Fibroblast of the aortic adventitia (primary cell): ENCODE data around the gene CCPG1. TPM values are rescaled to one million over a fixed set of nuclear protein-coding genes. Genes with fewer than 3 reads are reported as not detected.

ENCODE experiments used
- DNase-seq: peaks from one replicate; pipeline ENCODE4 v3.0.0-alpha.2; 2010; ENCODE audit warnings: low read depth
- H3K4me3 ChIP-seq: 2 replicates; pipeline ENCODE4 v1.5.1; 2011; ENCODE audit warnings: low read depth, mild to moderate bottlenecking, control low read depth, low read length, moderate library complexity
- CTCF ChIP-seq: IDR thresholded peaks from 2 replicates; pipeline ENCODE4 v1.5.1; 2011; ENCODE audit warnings: mild to moderate bottlenecking, low read length, control low read depth, inconsistent platforms; ENCODE audit not compliant: insufficient read depth
- total RNA-seq: library from RNA; depleted of rRNA; stranded (reverse); fragments of >200 nt; gene quantifications from 2 replicates; pipeline ENCODE4 v1.2.3, GENCODE V29; 2012; ENCODE audit warnings: low replicate concordance

Gene CCPG1
- total RNA-seq, 1 donor: 160 TPM

- no peak for TF ChIP-seq CTCF
- DNase-seq: peak; percentile 27
- H3K4me3 ChIP-seq: no peak overlapping the region
These were observed 73.2 kb downstream of the CCPG1 start for GRCh38 chr15:55334997-55335396.

GRCh38 chr15:55334371-55334770, 73.8 kb downstream of the CCPG1 start:
- no peak overlapping the region for H3K4me3 ChIP-seq
- DNase-seq: no peak
- TF ChIP-seq CTCF: no peak

DNA sequence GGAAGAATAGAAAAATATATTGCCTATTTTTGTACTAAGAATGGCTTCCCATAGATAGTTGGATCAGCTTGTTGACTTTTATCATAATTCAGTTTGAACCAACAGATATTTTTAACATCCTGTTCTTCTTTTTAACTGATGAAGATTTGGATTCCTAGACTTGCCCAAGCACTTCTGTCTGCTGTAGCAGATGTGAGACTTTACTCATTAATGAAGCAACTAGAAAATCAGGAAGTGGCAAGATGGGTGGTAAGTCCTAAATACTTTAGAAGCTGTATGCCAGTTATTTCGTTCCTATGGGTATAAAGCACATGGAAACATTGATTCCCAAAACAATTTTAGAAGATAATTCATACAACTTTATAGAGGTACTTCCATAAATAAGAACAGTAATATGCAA, 80.8 kb downstream of the CCPG1 start:
- DNase-seq: no peak
- TF ChIP-seq CTCF: no peak
- no peak overlapping the region for H3K4me3 ChIP-seq

DNA sequence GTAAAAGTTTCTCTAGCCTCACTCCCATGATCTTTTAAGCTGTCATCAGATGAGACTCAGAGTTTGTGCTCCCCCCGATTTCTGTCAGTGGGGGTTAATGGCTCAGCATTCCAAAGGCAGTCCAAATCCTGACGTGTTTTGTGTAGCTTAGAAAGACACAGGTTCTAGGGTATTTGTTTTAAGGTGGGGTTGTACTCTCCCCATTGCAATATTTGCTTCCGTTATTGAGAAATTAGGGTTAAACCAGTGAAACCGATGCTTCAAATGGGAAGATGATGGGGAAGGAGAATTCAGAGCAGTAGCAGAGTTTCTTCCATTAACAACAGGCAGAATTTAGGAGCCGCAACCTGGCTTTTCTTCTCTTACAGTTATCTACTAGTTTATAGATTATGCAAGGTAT, 85.7 kb downstream of the CCPG1 start:
- DNase-seq: no peak
- no peak overlapping the region for H3K4me3 ChIP-seq

GRCh38 chr15:55320963-55321362, 87.2 kb downstream of the CCPG1 start:
- H3K4me3 ChIP-seq: no peak overlapping the region
- no peak for TF ChIP-seq CTCF
- no peak for DNase-seq

More for the DNA sequence above, 85.7 kb downstream of the CCPG1 start:
- no peak for TF ChIP-seq CTCF

GRCh38 chr15:55320238-55320550, 88.0 kb downstream of the CCPG1 start:
- no peak for DNase-seq
- peak overlapping the region; percentile 91 for H3K4me3 ChIP-seq
- TF ChIP-seq CTCF: no peak

- no peak for TF ChIP-seq CTCF
- DNase-seq: peak; percentile 75
- H3K4me3 ChIP-seq: peak overlapping the region; percentile 91
These were observed 88.5 kb downstream of the CCPG1 start for GRCh38 chr15:55319537-55320237.
